Measurements from ENCODE around the gene OXA1L.
"Not testable (repeated sequence)": the region's sequence is repeated elsewhere in the genome, so short reads cannot be mapped to it uniquely, and the experiment has no call there.

OXA1L gene

DNA sequence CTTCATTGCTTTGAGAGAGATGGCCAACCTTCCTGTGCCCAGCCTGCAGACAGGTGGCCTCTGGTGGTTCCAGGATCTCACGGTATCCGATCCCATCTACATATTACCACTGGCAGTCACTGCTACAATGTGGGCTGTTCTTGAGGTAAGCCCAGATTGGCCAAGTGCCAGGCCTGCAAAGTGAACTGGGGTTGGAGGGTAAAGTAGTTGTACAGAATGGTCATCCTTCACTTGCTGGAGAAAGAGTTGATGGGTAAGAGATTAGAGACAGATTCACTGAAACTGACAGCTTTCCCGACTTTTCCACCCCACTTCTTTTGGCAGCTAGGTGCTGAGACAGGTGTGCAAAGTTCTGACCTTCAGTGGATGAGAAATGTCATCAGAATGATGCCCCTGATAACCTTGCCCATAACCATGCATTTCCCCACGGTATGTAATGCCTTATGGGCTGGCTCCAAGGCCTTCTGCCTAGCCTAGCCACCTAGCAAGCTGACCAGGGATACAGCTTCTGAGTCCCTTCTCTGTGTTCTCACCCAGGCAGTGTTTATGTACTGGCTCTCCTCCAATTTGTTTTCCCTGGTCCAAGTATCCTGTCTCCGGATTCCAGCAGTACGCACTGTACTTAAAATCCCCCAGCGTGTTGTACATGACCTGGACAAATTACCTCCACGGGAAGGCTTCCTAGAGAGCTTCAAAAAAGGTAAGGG, 4.1 kb downstream of the OXA1L start:
- DNase-seq: no peak

- no peak for DNase-seq
Observed at GRCh38 chr14:22772725-22773124, 6.2 kb downstream of the OXA1L start.

DNA sequence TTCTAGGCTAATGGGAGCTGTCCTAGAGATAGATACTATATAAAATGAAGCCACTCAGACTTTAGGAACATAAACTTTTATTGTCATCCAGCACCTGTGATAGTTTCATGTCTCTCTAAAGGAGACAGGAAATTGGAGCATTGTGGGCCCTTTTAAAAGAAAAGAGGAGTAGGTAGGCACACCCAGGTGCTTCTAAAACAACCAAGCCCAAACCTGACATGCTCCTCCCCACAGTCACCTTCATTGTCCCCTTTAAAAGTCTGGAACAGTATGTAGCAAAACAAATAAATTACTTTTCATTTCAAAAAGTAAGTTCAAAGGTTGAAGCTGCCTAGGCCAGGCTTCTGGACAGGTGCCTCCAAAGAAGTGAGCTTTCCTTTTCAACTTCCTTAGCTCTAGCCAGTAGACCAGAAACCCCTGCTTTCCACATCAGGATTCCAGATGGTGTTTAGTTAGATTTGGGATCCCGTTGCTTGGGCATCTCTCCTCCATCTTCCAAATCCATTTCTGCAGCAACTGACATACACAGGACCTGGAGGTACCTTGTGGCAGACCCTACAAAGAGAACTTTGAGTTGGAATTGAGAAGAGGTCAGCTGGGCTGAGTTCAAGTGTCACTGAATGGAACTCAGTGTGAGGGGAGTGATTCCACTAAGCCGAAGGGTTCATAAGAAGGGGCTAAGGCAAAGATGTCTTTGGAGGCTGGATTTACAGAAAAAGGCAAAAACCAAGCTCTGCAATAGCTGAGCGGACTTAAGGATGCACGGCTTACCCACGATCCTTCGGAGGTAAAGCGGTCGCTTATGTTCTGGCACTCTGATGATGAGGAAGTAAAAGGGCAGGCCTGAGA, 6.9 kb downstream of the OXA1L start:
- DNase-seq: no peak

GRCh38 chr14:22774011-22774706, 7.7 kb downstream of the OXA1L start:
- DNase-seq: no peak

DNA sequence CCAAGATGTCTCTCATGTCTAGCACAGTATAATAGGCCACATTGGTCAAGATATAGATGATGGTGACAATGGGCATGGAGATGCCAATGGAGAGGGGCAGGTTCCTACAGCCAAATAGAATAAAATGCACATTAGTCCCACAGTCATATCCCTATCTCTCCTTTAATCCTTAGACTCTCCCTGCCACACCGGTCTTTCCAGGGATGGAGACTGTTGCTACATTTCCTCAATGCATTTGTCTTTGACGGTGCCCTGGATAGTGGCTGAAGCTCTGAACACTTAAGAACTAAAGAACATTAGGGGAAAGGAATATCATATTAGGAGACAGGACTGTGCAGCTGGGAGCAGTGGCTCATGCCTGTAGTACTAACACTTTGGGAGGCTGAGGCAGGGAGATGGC, 9.7 kb downstream of the OXA1L start:
- no peak for DNase-seq

- DNase-seq: not testable (repeated sequence)
Observed at GRCh38 chr14:22776849-22777248, 10.4 kb downstream of the OXA1L start.

- no peak for DNase-seq
Observed at GRCh38 chr14:22778084-22778483, 11.6 kb downstream of the OXA1L start.

- DNase-seq: no peak
Observed at GRCh38 chr14:22780105-22780679, 13.7 kb downstream of the OXA1L start.

- DNase-seq: no peak
Observed at GRCh38 chr14:22780941-22781300, 14.4 kb downstream of the OXA1L start.

- no peak for DNase-seq
Observed at GRCh38 chr14:22781301-22781991, 15.0 kb downstream of the OXA1L start.

DNA sequence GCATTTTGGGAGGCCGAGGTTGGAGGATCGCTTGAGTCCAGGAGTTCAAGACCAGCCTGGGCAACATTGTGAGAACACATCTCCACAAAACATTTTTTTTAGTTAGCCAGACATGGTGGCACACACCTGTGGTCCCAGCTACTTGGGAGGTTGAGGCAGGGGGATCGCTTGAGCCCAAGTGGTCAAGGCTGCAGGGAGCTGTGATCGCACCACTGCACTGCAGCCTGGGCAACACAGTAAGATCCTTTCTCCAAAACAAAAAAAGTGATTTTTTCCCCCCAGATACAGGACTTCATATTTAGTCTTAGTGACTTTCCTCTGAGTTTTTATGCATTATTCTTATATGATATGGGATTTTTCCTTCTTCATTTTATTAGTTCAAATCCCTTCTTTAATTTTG, 20.2 kb downstream of the OXA1L start:
- DNase-seq: no peak

GRCh38 chr14:22791301-22791700, 24.8 kb downstream of the OXA1L start:
- no peak for DNase-seq

GRCh38 chr14:22792158-22792557, 25.7 kb downstream of the OXA1L start:
- DNase-seq: no peak

- DNase-seq: not testable (repeated sequence)
Observed at GRCh38 chr14:22793550-22793949, 27.1 kb downstream of the OXA1L start.

- no peak for DNase-seq
Observed at GRCh38 chr14:22793976-22794375, 27.5 kb downstream of the OXA1L start.

- DNase-seq: no peak
Observed at GRCh38 chr14:22794551-22794951, 28.1 kb downstream of the OXA1L start.

DNA sequence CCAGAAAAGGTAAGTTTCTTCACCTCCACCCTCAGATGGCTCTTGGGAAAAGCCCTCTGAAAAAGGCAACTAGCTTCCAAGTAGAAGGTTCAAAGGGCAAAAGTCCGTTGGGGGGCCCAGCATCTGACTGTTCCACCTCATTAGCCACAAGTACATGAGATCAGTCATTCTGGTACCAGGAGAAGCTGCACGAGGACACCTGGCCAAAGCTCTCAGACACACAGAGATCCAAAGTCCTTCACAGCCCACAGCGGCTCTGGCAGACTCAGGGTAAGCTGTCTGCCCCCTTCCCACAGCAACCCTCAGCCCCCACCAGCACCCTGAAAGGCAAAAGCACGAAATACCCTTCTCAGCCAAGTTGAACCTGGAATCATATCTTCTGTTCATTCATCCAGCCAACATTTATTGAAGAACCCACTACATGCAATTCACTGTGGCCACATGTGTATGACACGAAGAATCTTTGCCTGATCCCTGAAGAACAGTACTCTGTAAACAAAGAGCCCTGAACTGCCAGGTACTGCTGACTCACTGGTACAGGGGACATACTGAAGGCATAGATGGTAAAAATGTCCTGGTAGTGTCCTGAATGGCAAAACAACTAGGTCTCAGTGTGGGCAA, 29.7 kb downstream of the OXA1L start:
- no peak for DNase-seq

DNA sequence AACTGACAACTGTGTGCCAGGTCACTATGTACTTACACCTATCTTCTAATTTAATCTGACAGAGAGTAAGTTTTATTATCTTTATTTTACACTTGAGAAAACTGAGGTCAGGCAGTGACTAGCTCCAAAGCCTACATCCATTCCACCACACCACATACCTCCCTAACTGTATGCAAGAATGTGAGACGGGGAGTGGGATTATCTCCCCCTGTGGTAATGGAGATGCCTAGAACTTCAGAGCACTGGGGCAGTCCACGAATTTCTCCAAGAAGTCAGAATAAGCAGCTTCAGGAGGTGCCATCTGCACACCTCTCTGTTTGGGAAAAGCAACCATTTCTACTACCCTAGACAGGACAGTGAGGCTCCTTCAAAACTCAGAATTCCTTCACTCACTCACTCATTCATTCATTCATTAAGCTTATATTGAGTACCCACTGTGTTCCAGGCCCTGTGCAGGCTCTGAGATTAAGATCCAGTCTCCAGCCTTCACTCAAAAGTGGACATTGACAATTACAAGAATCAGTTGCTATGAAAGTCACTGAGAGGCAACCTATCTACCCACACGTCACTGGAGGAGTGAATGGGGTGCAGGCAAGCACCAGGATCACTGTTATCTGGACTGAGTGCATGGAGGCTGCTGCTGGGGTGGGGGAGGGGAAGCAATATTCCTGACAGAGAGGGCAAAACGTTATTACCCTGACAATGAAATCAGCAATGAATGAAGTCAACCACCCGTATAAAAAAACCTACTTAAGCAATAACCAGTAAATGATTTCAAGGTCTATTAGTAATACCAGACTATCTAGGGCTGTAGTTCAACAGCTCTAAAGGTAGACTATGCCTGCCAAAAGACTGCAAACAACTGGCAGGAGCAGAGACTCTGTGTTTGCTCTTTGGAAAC, 30.8 kb downstream of the OXA1L start:
- DNase-seq: no peak

DNA sequence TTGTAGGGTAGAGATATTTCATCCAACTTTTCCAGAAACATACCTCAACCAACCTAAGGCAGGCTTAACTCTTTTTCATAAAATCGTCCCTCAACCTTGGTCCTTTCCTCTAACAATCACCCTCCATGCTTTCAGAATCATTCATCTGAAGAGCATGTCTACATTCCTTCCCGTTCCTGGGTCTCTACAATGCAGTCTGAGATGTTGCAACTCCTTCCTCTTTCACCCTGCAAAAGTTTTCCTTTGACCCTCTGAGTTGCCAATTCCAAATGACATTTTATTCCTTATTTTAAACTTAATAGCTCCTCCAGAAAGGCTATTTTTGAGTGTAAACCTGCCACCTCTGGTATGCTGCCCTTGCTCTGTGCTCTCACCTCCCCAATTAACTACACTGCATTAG, 32.0 kb downstream of the OXA1L start:
- no peak for DNase-seq

DNA sequence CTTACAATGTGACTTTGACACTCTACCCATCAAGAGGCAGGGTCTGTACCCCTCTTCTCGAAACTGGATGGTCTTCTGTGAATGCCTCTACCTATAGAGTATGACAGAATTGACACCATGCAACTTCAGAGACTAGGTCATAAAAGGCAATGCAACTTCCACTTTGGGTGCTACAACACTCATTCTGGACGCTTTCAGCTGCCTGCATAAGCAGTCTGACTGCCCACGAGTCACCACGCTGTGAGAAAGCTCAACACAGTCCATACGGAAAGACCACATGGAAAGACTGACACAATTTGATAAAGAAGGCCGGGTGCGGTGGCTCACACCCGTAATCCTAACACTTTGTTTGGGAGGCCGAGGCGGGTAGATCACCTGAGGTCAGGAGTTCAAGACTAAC, 33.9 kb downstream of the OXA1L start:
- no peak for DNase-seq

- no peak for DNase-seq
Observed at GRCh38 chr14:22801716-22802115, 35.2 kb downstream of the OXA1L start.

Measured in activated CD4-positive, alpha-beta T cell treated with anti-CD3 and anti-CD28 coated beads, Interleukin-2, amount 50 U/mL, for 48 hours (primary cell).